Stimulated activated CD4-positive, alpha-beta T cell treated with anti-CD3 and anti-CD28 coated beads, Interleukin-4, amount 100 ng/mL, for 4 hours (primary cell): ENCODE measurements around the gene P2RY8.
"Not testable (repeated sequence)": the region's sequence is repeated elsewhere in the genome, so short reads cannot be mapped to it uniquely, and the experiment has no call there.

Source experiments
- DNase-seq, 2 experiments: peaks; one replicate each; pipeline ENCODE4 v3.0.0-alpha.2; 2020

Gene P2RY8

GRCh38 chrX:1537031-1537715 is at the start of gene P2RY8:
Gene P2RY8, minus strand, starts transcription at chrX:1537185. Its CDS starts 70,627 bp downstream, at chrX:1466558.
- peak; percentile 62 to 77 for DNase-seq

DNA sequence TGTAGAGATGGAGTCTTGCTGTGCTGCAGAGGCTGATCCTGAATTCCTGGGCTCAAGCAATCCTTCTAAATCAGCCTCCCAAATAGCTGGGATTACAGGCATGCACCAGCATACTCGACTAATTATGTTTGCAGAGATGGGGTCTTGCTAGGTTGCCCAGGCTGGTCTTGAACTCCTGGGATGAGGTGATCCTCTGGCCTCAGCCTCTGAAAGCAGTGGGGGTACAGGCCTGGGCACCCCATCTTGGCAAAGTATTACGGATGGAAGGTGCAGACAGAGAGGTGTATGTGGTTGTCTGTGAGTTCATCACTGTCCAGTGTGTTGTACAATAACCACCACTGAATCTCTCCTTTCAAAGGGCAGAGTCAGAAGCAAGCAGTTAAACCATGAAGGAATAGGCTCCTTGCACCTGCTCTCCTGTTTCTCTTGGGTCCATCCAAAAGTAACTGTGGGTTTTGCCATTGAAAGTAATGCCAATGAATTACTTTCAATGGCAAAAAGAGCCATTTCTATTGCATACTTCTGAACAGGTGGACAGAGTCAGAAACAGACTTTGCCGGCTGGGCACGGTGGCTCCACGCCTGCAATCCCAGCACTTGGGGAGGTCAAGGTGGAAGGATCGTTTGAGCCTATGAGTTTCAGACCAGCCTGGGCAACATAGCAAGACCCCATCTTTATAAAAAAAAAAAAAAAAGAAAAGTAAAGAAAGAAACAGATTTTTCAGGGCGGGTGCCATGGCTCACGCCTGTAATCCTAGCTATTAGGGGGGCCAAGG is 47.4 kb upstream of the P2RY8 start:
- DNase-seq: no peak

DNA sequence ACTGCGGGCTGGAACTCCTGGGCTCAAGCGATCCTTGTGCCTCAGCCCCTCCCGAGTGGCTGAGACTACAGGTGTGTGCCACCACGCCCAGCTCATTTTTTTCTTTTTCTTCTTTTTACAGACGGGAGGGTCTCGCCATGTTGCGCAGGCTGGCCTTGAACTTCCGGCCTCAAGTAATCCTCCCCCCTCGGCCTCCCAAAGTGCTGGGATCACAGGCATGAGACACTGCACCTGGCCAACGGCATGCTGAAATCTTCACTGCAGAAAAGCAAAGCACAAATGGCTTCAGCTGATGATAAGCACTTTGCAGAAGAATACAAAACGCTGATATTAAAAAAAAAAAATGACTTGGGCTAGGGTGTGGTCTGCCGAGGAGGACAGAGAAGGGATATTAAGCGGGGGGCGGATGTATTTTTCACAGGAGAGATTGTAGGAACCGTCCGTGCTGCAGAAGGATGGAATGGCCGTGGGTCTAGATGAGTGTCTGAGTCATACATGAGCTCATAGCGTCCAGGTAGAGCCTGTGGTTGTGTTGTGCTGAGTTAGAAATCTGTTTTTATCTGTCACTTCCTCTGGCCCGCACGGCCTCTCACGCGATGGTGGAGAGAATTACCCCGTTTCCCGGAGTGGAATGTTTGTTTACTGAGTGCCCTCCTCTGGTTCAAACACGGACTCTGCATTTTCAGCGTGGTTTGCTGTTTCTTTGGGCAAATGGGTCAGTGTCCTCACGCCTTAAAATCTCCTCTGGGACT is 45.9 kb upstream of the P2RY8 start:
- peak; percentile 45 to 53 for DNase-seq

GRCh38 chrX:1581132-1581531 is 44.1 kb upstream of the P2RY8 start:
- DNase-seq: peak; percentile 55 to 60

- DNase-seq: no peak
Observed at GRCh38 chrX:1578511-1579173, 41.7 kb upstream of the P2RY8 start.

- DNase-seq: no peak
Observed at GRCh38 chrX:1577845-1578244, 40.9 kb upstream of the P2RY8 start.

GRCh38 chrX:1576201-1576992 is 39.4 kb upstream of the P2RY8 start:
- no peak for DNase-seq

- not testable (repeated sequence) for DNase-seq
Observed at GRCh38 chrX:1574181-1574580, 37.2 kb upstream of the P2RY8 start.

- DNase-seq: no peak
Observed at GRCh38 chrX:1564750-1565683, 28.0 kb upstream of the P2RY8 start.

GRCh38 chrX:1564077-1564476 is 27.1 kb upstream of the P2RY8 start:
- not testable (repeated sequence) for DNase-seq

DNA sequence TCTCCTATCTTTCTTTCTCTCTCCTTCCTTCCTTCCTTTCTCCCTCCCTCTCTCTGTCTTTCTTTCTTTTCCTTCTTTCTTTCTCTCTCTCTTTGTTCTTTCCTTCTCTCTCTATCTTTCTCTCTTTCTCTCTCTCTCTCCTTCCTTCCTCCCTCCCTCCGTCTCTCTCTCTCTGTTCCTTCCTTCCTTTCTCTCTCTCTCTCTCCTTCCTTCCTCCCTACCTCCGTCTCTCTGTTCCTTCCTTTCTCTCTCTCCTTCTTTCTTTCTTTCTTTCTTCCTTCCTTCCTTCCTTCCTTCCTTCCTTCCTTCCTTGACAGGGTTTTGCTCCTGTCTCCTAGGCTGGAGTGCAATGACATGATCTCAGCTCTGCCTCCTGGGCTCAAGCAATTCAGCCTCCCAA is 24.2 kb upstream of the P2RY8 start:
- DNase-seq: no peak

- DNase-seq: no peak
Observed at GRCh38 chrX:1558761-1559468, 21.9 kb upstream of the P2RY8 start.

- not testable (repeated sequence) for DNase-seq
Observed at GRCh38 chrX:1557442-1557841, 20.5 kb upstream of the P2RY8 start.

GRCh38 chrX:1555370-1555769 is 18.4 kb upstream of the P2RY8 start:
- no peak for DNase-seq

DNA sequence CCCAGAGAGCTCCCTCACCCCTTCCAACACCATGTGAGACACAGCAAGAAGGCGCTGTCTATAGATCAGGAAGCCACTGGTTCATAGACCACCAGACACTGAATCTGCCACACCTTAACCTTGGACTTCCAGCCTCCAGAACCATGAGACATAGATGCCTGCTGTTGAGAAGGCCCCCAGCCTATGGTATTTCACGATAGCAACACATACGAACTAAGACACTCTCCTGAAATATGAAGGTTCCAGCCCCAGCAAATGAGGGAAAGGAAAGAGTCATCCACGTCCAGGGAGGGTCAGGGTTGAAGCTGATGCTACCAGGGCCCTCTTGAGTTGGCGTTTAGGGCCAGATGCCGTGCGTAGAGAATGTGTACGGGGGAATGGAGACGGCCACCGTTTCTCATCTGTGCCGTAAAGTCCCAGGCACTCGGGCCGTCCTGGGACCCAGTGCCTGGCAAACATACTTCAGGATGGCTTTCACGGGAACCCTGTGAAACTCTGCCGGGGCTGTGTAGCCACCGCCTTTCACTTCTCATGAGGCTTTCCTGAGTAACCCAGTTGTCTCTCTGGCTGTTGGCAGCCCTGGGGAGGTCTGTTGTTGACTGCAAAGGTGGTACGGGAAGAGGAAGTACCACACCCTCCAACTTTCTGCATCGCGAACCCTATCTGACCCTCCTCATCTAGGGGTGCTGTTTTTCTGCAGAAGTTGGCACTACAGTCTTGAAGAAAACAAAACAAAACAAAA is 17.7 kb upstream of the P2RY8 start:
- peak in 1 of 2 experiments; percentile 39 for DNase-seq

GRCh38 chrX:1551959-1552546 is 15.1 kb upstream of the P2RY8 start:
- no peak for DNase-seq

- DNase-seq: no peak
Observed at GRCh38 chrX:1546691-1547251, 9.8 kb upstream of the P2RY8 start.

DNA sequence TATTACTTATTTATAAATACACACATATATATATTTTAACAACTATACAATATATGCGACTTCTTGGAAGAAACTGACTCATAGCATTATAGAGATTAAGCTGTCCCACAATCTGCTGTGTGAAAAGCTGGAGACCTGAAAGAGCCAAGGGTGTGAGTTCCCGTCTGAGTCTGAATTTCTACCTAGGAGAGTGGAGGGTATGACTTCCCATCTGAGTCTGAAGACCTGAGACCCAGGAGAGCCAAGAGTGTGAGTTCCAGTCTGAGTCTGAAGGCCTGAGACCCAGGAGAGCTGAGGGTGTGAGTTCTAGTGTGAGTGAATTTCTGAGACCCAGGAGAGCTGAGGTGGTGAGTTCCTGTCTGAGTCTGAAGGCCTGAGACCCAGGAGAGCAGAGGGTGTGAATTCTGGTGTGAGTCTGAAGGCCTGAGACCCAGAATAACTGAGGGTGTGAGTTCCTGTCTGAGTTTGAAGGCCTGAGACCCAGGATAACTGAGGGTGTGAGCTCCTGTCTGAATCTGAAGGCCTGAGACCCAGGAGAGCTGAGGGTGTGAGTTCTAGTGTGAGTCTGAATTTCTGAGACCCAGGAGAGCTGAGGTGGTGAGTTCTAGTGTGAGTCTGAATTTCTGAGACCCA is 8.9 kb upstream of the P2RY8 start:
- DNase-seq: no peak
